Glomerular endothelial cell (primary cell): Measurements from ENCODE around the gene SYTL3. TPM values are rescaled to one million over a fixed set of nuclear protein-coding genes. Genes with fewer than 3 reads are reported as not detected.
"Not testable (repeated sequence)": the region's sequence is repeated elsewhere in the genome, so short reads cannot be mapped to it uniquely, and the experiment has no call there.

ENCODE experiments used
- DNase-seq: peaks from one replicate; pipeline ENCODE4 v3.0.0-alpha.2; 2011; ENCODE audit warnings: low read depth, low spot score; ENCODE audit errors: extremely low read depth
- total RNA-seq: library from RNA; depleted of rRNA; stranded (reverse); fragments of >200 nt; gene quantifications from 2 replicates; pipeline ENCODE4 v1.2.3, GENCODE V29; 2015

Gene SYTL3
- total RNA-seq, 1 donor from 2014 or later = 2.2 TPM

- DNase-seq = no peak
Measured at GRCh38 chr6:158786645-158787304, 136.9 kb downstream of the SYTL3 start.

- DNase-seq = no peak
Measured at GRCh38 chr6:158787395-158787794, 137.5 kb downstream of the SYTL3 start.

GRCh38 chr6:158789115-158789917, 139.5 kb downstream of the SYTL3 start:
- no peak for DNase-seq

GRCh38 chr6:158791274-158791855, 141.5 kb downstream of the SYTL3 start:
- DNase-seq = no peak

GRCh38 chr6:158792505-158792904, 142.7 kb downstream of the SYTL3 start:
- not testable (repeated sequence) for DNase-seq

- DNase-seq = no peak
Measured at GRCh38 chr6:158793432-158793831, 143.6 kb downstream of the SYTL3 start.

- DNase-seq = no peak
Measured at GRCh38 chr6:158795516-158795915, 145.7 kb downstream of the SYTL3 start.

GRCh38 chr6:158796353-158796752, 146.5 kb downstream of the SYTL3 start:
- no peak for DNase-seq

- DNase-seq = no peak
Measured at GRCh38 chr6:158797331-158798310, 147.8 kb downstream of the SYTL3 start.

- DNase-seq = no peak
Measured at GRCh38 chr6:158798311-158798710, 148.5 kb downstream of the SYTL3 start.

- DNase-seq = no peak
Measured at GRCh38 chr6:158799051-158799792, 149.4 kb downstream of the SYTL3 start.

- DNase-seq = no peak
Measured at GRCh38 chr6:158801655-158802294, 151.9 kb downstream of the SYTL3 start.

GRCh38 chr6:158803733-158804143, 153.9 kb downstream of the SYTL3 start:
- no peak for DNase-seq

GRCh38 chr6:158804207-158804606, 154.4 kb downstream of the SYTL3 start:
- no peak for DNase-seq

- no peak for DNase-seq
Measured at GRCh38 chr6:158805698-158806377, 156.0 kb downstream of the SYTL3 start.

- no peak for DNase-seq
Measured at GRCh38 chr6:158807515-158808441, 157.9 kb downstream of the SYTL3 start.

- no peak for DNase-seq
Measured at GRCh38 chr6:158808442-158808833, 158.6 kb downstream of the SYTL3 start.
